Hepatocyte (in vitro differentiated cells): ENCODE data around the gene IP6K1.

ENCODE experiments used
- CTCF ChIP-seq: fragments of 200-600 bp; sonication (generic); IDR thresholded peaks from 2 replicates; pipeline ENCODE4 v1.5.1; 2016; ENCODE audit warnings: antibody characterized with exemption, mild to moderate bottlenecking; ENCODE audit not compliant: poor library complexity
- EZH2 ChIP-seq: fragments of 200-600 bp; sonication (generic); IDR thresholded peaks from 2 replicates; pipeline ENCODE4 v1.6.1; 2016; ENCODE audit warnings: antibody characterized with exemption, mild to moderate bottlenecking, borderline replicate concordance
- EZH2phosphoT487 ChIP-seq: fragments of 200-600 bp; sonication (generic); IDR thresholded peaks from one replicate; pipeline ENCODE4 v1.6.1; 2018; ENCODE audit warnings: antibody characterized with exemption, mild to moderate bottlenecking, low read depth, moderate library complexity; ENCODE audit not compliant: unreplicated experiment, severe bottlenecking

- TF ChIP-seq EZH2 = no peak
- TF ChIP-seq CTCF = no peak
- no peak for TF ChIP-seq EZH2phosphoT487
These were observed 59.0 kb downstream of the IP6K1 start for GRCh38 chr3:49727154-49727923.
